Lung (tissue), 4 donors: ENCODE data around the gene HSPBAP1. TPM values are rescaled to one million over a fixed set of nuclear protein-coding genes. Genes with fewer than 3 reads are reported as not detected.

Experiments
- polyA plus RNA-seq, 2 donors: library from polyadenylated mRNA; stranded (reverse); fragments of 200-250 nt; gene quantifications; one replicate each; pipeline ENCODE4 v1.2.1, GENCODE V29; 2013
- total RNA-seq, 2 donors: library from RNA; depleted of rRNA in 1 of 2; stranded (reverse); fragments of >200 nt in 1 of 2; gene quantifications; one replicate each; pipeline ENCODE4 v1.2.1, GENCODE V29; 2014 to 2021
- donor health status: Bipolar disorder and iron deficiency.
- donor health status: healthy.
- donor health status: DM: yes; HTN: yes; CAD: no.

Gene HSPBAP1
- total and polyA plus RNA-seq, 4 donors = 8.4 to 15.9 (median 11.1) TPM

Other genes starting within 250 kb of the HSPBAP1 start
- 10 to 100 TPM; 31.7 to 48.1 TPM for gene PARP9, start 229.5 kb downstream of the HSPBAP1 start, total RNA-seq
- gene PARP9, start 229.5 kb downstream of the HSPBAP1 start, polyA plus RNA-seq = 10 to 100 TPM; 34.9 to 57.0 TPM
- 10 to 100 TPM; 39.0 to 52.0 TPM for gene DTX3L, start 229.5 kb downstream of the HSPBAP1 start, total RNA-seq
- gene DTX3L, start 229.5 kb downstream of the HSPBAP1 start, polyA plus RNA-seq = 10 to 100 TPM; 18.7 to 22.3 TPM
- 1 to 10 TPM; 4.4 to 6.1 TPM for gene PARP15, start 216.2 kb downstream of the HSPBAP1 start, total RNA-seq
- 1 to 10 TPM; 2.4 to 4.3 TPM for gene PARP15, start 216.2 kb downstream of the HSPBAP1 start, polyA plus RNA-seq
- 100 to 1,000 TPM in 1 of 2 donors, 10 to 100 TPM in 1; 76.6 to 118 TPM for gene PARP14, start 113.0 kb downstream of the HSPBAP1 start, total RNA-seq
- 10 to 100 TPM; 25.6 to 31.6 TPM for gene PARP14, start 113.0 kb downstream of the HSPBAP1 start, polyA plus RNA-seq
- gene SLC49A4, start 1.2 kb upstream of the HSPBAP1 start, total RNA-seq = 10 to 100 TPM; 12.5 to 24.4 TPM
- gene SLC49A4, start 1.2 kb upstream of the HSPBAP1 start, polyA plus RNA-seq = 1 to 10 TPM; 3.9 to 7.3 TPM
- 1 to 10 TPM in 1 of 2 donors, under 1 TPM in 1; 0.31 to 2.2 TPM for gene SEMA5B, start 233.9 kb upstream of the HSPBAP1 start, total RNA-seq
- under 1 TPM; 0.30 to 0.65 TPM for gene SEMA5B, start 233.9 kb upstream of the HSPBAP1 start, polyA plus RNA-seq